Muscle of leg (tissue), 11 donors: ENCODE measurements around the gene SLF2. TPM values are rescaled to one million over a fixed set of nuclear protein-coding genes. Genes with fewer than 3 reads are reported as not detected.
A peak's percentile ranks its signal among the peaks of the same experiment; 100 is the strongest.

Experiments
- DNase-seq: peaks from one replicate; pipeline ENCODE4 v3.0.0; 2013
- H3K27ac ChIP-seq: one replicate; pipeline ENCODE4 v1.5.1; 2013; ENCODE audit warnings: mild to moderate bottlenecking, low read length, control low read depth
- H3K27me3 ChIP-seq: one replicate; pipeline ENCODE4 v1.6.1; 2013; ENCODE audit warnings: low read length; ENCODE audit not compliant: control insufficient read depth, insufficient read depth
- H3K36me3 ChIP-seq: one replicate; pipeline ENCODE4 v1.6.1; 2013; ENCODE audit warnings: low read length; ENCODE audit not compliant: control insufficient read depth, insufficient read depth
- H3K4me1 ChIP-seq: one replicate; pipeline ENCODE4 v1.6.1; 2013; ENCODE audit warnings: low read length; ENCODE audit not compliant: control insufficient read depth, insufficient read depth
- H3K4me3 ChIP-seq: one replicate; pipeline ENCODE4 v1.5.1; 2013; ENCODE audit warnings: low read length, control low read depth
- H3K9me3 ChIP-seq: replicated peaks from 2 replicates; pipeline ENCODE4 v1.6.1; 2013; ENCODE audit warnings: low read depth, low read length; ENCODE audit not compliant: control insufficient read depth
- WGBS: methylation state at CpG from one replicate; pipeline ENCODE4 v1.1.5; 2013; ENCODE audit warnings: missing lambda C conversion rate; ENCODE audit not compliant: insufficient coverage; 5-methylcytosine and 5-hydroxymethylcytosine counted together
- polyA plus RNA-seq, 8 donors: library from polyadenylated mRNA; unstranded; fragments of 120-200 nt; gene quantifications; one replicate each; pipeline versions ENCODE4 v1.2.1 to v1.2.3, GENCODE V29; 2013; ENCODE audit warnings: inconsistent platforms in 1 of 8, low replicate concordance in 1 of 8; ENCODE audit not compliant: insufficient read length in 8 of 8, insufficient read depth in 1 of 8
- total RNA-seq: library from RNA; stranded (reverse); fragments of 120-200 nt; gene quantifications from one replicate; pipeline ENCODE4 v1.2.4, GENCODE V29; 2013

SLF2 gene
- total and polyA plus RNA-seq, 9 donors = 59.1 to 113 (median 81.4) TPM

DNA sequence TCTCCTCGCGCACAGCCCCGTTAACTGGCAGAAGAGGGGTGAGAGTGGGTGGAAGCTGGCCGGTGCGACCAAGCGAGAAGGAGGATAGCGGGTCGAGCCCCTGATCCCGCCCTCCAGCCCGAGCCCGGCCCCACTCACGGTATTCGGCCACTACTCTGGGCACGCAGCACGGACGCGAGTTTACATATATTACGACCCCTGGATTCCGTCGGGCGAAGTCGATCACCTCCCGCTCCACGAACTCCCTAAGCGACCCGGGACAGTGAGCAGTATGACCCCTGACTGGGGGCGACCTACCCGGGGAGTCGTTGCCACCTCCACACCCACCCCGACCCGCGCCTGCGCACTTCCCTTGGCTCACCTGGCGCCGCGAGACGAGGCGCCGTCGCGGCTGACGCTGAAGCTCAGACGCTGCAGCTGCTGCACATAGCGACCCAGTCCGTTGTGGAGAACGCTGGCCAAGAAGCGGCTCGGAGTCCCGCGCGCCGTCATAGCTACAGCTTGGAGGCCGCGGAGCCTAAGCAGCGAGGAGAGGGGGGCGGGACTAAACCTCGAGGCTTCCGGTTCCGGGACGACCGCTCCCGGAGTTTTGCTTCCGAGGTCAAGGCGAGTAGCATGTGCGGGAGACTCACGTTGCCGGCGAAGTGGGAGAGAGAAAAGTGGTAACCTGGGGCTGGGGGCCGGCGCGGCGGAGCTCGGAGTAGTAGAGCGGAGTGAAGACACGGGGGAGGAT lies 74.4 kb downstream of the SLF2 start, which contains the start of the genes MRPL43 and TWNK:
TSS of gene MRPL43 (minus strand) at position 546 of the 733 bp plus-strand sequence. CDS start at position 492, 54 bp downstream.
TSS of gene TWNK (plus strand) at position 592 of the 733 bp plus-strand sequence. CDS start 668 bp downstream, outside the sequence.
- H3K36me3 ChIP-seq = peaks cover 64% of the 10 kb centered on the region
- no peaks in the 10 kb centered on the region for H3K27me3 ChIP-seq
- DNase-seq = peak; percentile 91
- under 1% methylated on average over 74 of the region's 75 CpGs for WGBS
- H3K4me1 ChIP-seq = peaks cover 20% of the 10 kb centered on the region
- peak within 1 kb of the TSS; percentile 84 for H3K4me3 ChIP-seq
- no peaks in the 10 kb centered on the region for H3K9me3 ChIP-seq
- peak within 1 kb of the TSS; percentile 40 for H3K27ac ChIP-seq

- Histone ChIP-seq H3K36me3 (peaks cover 61% of the 10 kb centered on the region), H3K4me1 (peaks cover 20% of the 10 kb centered on the region), H3K27me3 (no peaks in the 10 kb centered on the region), H3K9me3 (no peaks in the 10 kb centered on the region), H3K27ac (peak overlapping the region; percentile 40), H3K4me3 (peak overlapping the region; percentile 84)
- under 1% methylated on average over 15 of the region's 15 CpGs for WGBS
- no peak for DNase-seq
Observed at GRCh38 chr10:100987685-100988049, 74.9 kb downstream of the SLF2 start.

- DNase-seq = no peak
- 63% methylated on average over 9 of the region's 10 CpGs for WGBS
- Histone ChIP-seq H3K27ac (no peak overlapping the region), H3K4me1 (peaks cover 20% of the 10 kb centered on the region), H3K27me3 (no peaks in the 10 kb centered on the region), H3K36me3 (peaks cover 61% of the 10 kb centered on the region), H3K4me3 (peak overlapping the region; percentile 84), H3K9me3 (no peaks in the 10 kb centered on the region)
Observed at GRCh38 chr10:100988166-100988565, 75.4 kb downstream of the SLF2 start.

- H3K27me3 ChIP-seq = no peaks in the 10 kb centered on the region
- peaks cover 63% of the 10 kb centered on the region for H3K36me3 ChIP-seq
- H3K4me3 ChIP-seq = no peak overlapping the region
- no peak overlapping the region for H3K27ac ChIP-seq
- H3K4me1 ChIP-seq = peaks cover 20% of the 10 kb centered on the region
- 93% methylated on average over 16 of the region's 21 CpGs for WGBS
- no peak for DNase-seq
- H3K9me3 ChIP-seq = no peaks in the 10 kb centered on the region
Observed at GRCh38 chr10:100989088-100989487, 76.3 kb downstream of the SLF2 start.

DNA sequence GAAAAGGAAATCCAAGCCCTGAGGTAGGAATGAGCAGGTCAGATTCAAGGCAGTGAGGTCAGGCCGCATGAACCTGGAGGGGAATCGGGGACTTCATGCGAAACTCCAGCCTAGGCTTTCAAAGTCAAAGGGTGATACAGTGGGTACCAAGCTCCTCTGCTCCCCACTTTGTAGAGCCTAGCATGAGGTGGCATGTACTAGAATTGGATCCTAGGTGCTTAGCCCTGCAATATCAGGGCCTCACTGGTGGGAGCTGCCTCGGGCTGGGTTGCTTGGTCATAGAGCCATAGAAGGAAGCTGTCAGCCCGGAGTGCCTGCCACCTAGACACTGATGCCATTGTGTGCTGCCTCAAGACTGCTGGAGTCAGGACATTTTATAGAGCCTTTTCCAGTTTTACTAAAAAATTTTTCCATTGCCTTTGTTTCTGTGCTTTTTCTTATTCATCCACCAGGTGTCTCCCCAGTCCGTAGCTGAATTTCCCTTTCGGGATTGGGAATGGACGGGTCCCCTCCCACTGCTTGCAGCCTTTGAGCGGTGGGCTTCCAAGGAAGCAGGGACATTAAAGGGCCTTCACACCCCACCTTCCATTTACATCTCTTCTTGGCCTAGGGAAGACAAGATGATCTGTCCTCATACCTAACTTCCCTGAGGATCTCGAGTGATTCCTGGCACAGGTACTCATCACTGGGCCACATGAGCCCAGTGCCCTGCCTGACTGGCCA lies 81.4 kb downstream of the SLF2 start:
- 48% methylated on average over 9 of the region's 10 CpGs for WGBS
- Histone ChIP-seq H3K4me1 (peaks cover 31% of the 10 kb centered on the region), H3K9me3 (no peaks in the 10 kb centered on the region), H3K27ac (no peak overlapping the region), H3K4me3 (no peak overlapping the region), H3K27me3 (no peaks in the 10 kb centered on the region), H3K36me3 (peaks cover 43% of the 10 kb centered on the region)
- peak; percentile 73 for DNase-seq

- H3K4me3 ChIP-seq = no peak overlapping the region
- H3K4me1 ChIP-seq = peaks cover 31% of the 10 kb centered on the region
- WGBS = 24% methylated on average over 2 of the region's 6 CpGs
- no peak overlapping the region for H3K27ac ChIP-seq
- no peaks in the 10 kb centered on the region for H3K9me3 ChIP-seq
- peaks cover 33% of the 10 kb centered on the region for H3K36me3 ChIP-seq
- no peaks in the 10 kb centered on the region for H3K27me3 ChIP-seq
- DNase-seq = no peak
Observed at GRCh38 chr10:100995181-100995580, 82.4 kb downstream of the SLF2 start.

GRCh38 chr10:100996678-100997359 lies 84.1 kb downstream of the SLF2 start:
- Histone ChIP-seq H3K27ac (peak overlapping the region; percentile 99), H3K27me3 (no peaks in the 10 kb centered on the region), H3K4me3 (peak overlapping the region; percentile 77), H3K9me3 (no peaks in the 10 kb centered on the region), H3K4me1 (peaks cover 44% of the 10 kb centered on the region), H3K36me3 (peaks cover 18% of the 10 kb centered on the region)
- DNase-seq = peak; percentile 29
- WGBS = 3% methylated on average over 40 of the region's 46 CpGs

GRCh38 chr10:100997360-100998182 lies 84.8 kb downstream of the SLF2 start:
- H3K27ac ChIP-seq = peak overlapping the region; percentile 99
- H3K27me3 ChIP-seq = no peaks in the 10 kb centered on the region
- H3K4me3 ChIP-seq = peak overlapping the region; percentile 77
- under 1% methylated on average over 63 of the region's 66 CpGs for WGBS
- H3K36me3 ChIP-seq = peaks cover 24% of the 10 kb centered on the region
- H3K9me3 ChIP-seq = no peaks in the 10 kb centered on the region
- peaks cover 52% of the 10 kb centered on the region for H3K4me1 ChIP-seq
- peak; percentile 59 for DNase-seq

- WGBS = 6% methylated on average over 20 of the region's 25 CpGs
- peaks cover 59% of the 10 kb centered on the region for H3K4me1 ChIP-seq
Observed at GRCh38 chr10:100998183-100998990, 85.6 kb downstream of the SLF2 start.

More at GRCh38 chr10:100998183-100998990, 85.6 kb downstream of the SLF2 start:
- Histone ChIP-seq H3K9me3 (no peaks in the 10 kb centered on the region), H3K36me3 (peaks cover 26% of the 10 kb centered on the region), H3K27ac (peak overlapping the region; percentile 99), H3K27me3 (no peaks in the 10 kb centered on the region), H3K4me3 (peak overlapping the region; percentile 77)
- peak; percentile 95 for DNase-seq
